Renal cortex interstitium (tissue), 11 donors: ENCODE measurements around the gene YIPF2. TPM values are rescaled to one million over a fixed set of nuclear protein-coding genes. Genes with fewer than 3 reads are reported as not detected.
"Not testable (repeated sequence)": the region's sequence is repeated elsewhere in the genome, so short reads cannot be mapped to it uniquely, and the experiment has no call there.

Source experiments
- DNase-seq, 11 donors: peaks; one replicate each; pipeline ENCODE4 v3.0.0-alpha.2; 2013; ENCODE audit warnings: low read depth in 9 of 11, low spot score in 4 of 11; ENCODE audit errors: extremely low read depth in 1 of 11
- polyA plus RNA-seq, 3 donors: library from polyadenylated mRNA; unstranded; fragments of 120-200 nt; gene quantifications; one replicate each; pipeline ENCODE4 v1.2.1, GENCODE V29; 2013; ENCODE audit not compliant: insufficient read length in 3 of 3

Gene YIPF2
- polyA plus RNA-seq, 3 donors, result 30.8 to 50.2 (median 45.0) TPM

GRCh38 chr19:10959277-10959968 is 31.0 kb upstream of the YIPF2 start:
- DNase-seq, result not testable (repeated sequence)

- DNase-seq, result no peak
These were observed 24.4 kb upstream of the YIPF2 start for GRCh38 chr19:10952809-10953208.

GRCh38 chr19:10946958-10947657 is 18.7 kb upstream of the YIPF2 start:
- no peak for DNase-seq

- DNase-seq, result no peak
These were observed 16.8 kb upstream of the YIPF2 start for GRCh38 chr19:10945264-10945663.

GRCh38 chr19:10943412-10943811 is 15.0 kb upstream of the YIPF2 start:
- DNase-seq, result not testable (repeated sequence)

DNA sequence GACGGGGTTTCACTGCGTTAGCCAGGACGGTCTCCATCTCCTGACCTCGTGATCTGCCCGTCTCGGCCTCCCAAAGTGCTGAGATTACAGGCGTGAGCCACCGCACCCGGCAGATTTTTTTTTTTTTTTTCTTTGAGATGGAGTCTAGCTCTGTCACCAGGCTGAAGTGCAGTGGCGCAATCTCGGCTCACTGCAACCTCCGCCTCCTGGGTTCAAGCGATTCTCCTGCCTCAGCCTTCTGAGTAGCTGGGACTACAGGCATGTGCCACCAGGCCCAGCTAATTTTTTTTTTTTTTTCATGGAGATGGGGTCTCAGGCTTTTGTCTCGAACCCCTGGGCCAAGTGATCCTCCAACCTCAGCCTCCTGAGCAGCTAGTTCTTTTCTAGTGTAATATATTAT is 13.2 kb upstream of the YIPF2 start:
- not testable (repeated sequence) for DNase-seq

- peak in 9 of 11 donors; percentile 57 to 85 (median 76) for DNase-seq
These were observed 8.2 kb upstream of the YIPF2 start for GRCh38 chr19:10936661-10937084.

GRCh38 chr19:10935371-10936059 is 7.1 kb upstream of the YIPF2 start:
- no peak for DNase-seq

DNA sequence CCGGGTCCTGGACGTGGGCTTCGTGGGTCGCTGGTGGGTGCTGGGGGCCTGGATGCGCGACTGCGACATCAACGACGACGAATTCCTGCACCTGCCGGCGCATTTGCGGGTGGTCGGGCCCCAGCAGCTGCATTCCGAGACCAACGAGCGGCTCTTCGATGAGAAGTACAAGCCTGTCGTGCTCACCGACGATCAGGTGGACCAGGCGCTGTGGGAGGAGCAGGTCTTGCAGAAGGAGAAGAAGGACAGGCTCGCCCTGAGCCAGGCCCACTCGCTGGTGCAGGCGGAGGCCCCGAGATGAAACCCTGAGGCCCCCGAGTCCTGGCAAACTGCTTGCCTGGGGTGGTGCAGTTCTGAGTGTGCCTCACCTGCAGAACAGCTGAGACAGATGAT is 959 bp upstream of the YIPF2 start:
- DNase-seq, result no peak

DNA sequence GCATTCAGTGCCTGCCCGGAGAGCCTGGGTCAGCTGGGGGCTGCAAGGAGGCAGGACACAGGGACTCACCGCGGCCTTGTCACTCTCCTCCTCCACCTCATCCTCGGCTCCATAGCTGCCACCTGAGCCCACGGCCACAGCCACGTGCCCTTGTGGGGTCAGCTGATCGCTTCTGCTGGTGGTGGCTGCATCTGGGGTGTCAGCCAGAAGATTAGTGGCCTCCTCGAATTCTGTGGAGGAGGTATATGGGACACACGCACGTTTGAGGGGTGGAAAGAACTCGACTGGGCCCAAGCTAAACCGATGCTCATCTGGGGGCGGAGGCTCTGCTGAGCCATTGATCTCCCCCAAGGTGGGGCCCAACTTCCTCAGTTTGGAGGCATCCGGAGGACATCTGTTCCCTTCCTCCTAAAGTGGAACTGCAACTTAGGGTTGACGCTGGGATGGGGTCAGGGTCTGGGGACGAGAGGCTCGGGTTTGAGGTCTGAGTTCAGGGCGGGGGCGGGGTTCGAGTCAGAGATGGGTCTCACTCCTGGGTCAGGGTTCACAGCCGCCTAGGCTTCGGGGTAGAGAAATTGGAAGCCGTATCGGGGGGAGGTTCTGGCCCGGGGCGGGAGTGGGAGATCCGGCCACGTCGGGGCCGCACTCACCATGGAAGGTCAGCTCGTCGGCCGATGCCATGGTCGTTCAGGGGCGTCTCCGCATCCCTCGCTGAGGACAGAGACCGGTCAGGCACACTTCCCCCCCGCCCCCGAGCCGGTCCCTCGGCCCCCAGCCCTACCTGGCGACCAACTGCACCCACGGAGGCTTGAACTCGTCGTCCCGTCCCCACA is 493 bp downstream of the YIPF2 start:
- no peak for DNase-seq

- DNase-seq, result no peak
These were observed 3.8 kb downstream of the YIPF2 start for GRCh38 chr19:10924597-10924996.

DNA sequence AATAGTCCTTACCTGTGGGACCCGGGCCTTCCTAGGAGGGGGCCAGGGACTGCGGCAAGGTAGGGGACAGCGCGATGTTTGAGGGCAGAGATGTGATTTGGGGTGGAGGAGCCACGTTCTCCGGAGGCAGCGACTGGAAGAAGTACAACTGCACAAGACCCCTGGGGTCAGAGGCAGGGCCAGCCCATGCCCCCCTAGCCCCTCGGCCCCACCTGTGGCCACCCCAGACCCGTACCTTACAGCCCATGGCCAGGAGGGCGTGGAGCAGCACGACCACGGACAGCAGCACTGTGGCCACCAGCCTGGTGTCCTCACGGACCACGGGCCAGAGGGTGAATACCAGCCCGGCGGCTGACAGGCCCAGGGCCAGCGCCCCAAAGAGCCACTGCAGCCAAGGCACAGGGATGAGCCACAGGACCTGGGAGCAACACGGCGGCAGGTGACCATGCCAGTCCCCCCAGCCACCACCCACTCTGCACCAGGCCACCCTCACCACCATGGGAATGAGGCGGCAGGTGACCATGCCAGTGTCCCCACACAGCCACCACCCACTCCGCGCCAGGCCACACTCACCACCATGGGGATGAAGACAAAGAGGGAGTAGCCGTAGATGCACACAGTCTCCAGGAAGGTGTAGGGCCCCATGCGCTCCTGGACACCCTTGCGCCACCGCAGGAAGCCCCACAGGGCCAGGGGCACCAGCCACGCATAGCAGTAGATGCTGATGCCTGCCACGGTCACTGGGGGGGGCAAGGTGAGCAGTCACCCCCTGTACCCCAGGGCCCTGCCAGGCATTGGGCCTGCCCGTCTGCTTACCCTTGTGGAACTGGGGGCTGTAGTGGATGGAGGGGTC is 5.0 kb downstream of the YIPF2 start:
- DNase-seq, result no peak

- DNase-seq, result no peak
These were observed 5.8 kb downstream of the YIPF2 start for GRCh38 chr19:10922638-10923014.

GRCh38 chr19:10921910-10922637 is 6.4 kb downstream of the YIPF2 start:
- no peak for DNase-seq

GRCh38 chr19:10921199-10921909 is 7.1 kb downstream of the YIPF2 start:
- DNase-seq, result no peak

- no peak for DNase-seq
These were observed 7.7 kb downstream of the YIPF2 start for GRCh38 chr19:10920781-10921180.

DNA sequence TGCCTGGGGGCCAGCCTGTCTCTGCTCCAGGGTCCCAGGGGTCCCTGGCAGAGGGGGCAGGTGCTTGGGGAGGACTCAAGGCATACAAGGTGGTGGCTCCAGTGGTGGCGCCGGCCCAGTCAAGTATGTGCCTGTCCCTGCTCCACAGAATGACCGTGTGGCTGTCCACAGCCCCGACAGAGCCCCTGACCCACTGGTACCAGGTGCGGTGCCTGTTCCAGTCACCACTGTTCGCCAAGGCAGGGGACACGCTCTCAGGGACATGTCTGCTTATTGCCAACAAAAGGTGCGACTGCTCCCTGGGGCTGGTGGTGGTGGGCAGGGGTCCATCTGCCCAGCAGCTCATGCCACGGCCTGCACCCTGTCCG is 8.2 kb downstream of the YIPF2 start:
- DNase-seq, result no peak
